ENCODE results near the gene CC2D2A. TPM values are rescaled to one million over a fixed set of nuclear protein-coding genes. Genes with fewer than 3 reads are reported as not detected.

The CC2D2A gene
- total and polyA plus RNA-seq, 9 of the 15 experiments (the other 6 are each of a cell fraction or from before 2014, with no cell fraction given), result 0.36 to 2.5 (median 1.6) TPM

DNA sequence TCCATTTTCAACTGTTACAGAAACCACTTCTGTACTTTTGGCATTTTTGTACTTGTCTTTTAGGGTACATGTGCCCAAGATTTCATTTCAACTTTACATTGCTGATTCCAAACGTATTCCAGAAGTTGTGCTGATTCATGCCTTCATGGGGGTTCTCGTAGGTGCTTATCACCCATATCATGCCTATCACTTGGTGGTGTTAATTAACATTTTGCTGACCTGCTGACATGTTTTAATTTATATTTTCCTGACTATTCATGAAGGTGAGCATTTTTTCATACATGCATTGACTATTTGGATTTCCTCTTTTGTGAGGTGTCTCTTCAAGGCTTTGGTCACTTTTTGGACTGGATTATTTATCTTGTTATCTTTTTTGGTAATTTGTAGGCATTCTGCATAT is 64.1 kb downstream of the CC2D2A start (continued):
- TF ChIP-seq, protein P1, sequence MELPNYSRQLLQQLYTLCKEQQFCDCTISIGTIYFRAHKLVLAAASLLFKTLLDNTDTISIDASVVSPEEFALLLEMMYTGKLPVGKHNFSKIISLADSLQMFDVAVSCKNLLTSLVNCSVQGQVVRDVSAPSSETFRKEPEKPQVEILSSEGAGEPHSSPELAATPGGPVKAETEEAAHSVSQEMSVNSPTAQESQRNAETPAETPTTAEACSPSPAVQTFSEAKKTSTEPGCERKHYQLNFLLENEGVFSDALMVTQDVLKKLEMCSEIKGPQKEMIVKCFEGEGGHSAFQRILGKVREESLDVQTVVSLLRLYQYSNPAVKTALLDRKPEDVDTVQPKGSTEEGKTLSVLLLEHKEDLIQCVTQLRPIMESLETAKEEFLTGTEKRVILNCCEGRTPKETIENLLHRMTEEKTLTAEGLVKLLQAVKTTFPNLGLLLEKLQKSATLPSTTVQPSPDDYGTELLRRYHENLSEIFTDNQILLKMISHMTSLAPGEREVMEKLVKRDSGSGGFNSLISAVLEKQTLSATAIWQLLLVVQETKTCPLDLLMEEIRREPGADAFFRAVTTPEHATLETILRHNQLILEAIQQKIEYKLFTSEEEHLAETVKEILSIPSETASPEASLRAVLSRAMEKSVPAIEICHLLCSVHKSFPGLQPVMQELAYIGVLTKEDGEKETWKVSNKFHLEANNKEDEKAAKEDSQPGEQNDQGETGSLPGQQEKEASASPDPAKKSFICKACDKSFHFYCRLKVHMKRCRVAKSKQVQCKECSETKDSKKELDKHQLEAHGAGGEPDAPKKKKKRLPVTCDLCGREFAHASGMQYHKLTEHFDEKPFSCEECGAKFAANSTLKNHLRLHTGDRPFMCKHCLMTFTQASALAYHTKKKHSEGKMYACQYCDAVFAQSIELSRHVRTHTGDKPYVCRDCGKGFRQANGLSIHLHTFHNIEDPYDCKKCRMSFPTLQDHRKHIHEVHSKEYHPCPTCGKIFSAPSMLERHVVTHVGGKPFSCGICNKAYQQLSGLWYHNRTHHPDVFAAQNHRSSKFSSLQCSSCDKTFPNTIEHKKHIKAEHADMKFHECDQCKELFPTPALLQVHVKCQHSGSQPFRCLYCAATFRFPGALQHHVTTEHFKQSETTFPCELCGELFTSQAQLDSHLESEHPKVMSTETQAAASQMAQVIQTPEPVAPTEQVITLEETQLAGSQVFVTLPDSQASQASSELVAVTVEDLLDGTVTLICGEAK (IDR thresholded peaks at IDR 0.05), result no peak
- TF ChIP-seq, protein P1 (CRISPR knock-in tag; IDR thresholded peaks at IDR 0.05), result no peak
- TF ChIP-seq, protein P2, sequence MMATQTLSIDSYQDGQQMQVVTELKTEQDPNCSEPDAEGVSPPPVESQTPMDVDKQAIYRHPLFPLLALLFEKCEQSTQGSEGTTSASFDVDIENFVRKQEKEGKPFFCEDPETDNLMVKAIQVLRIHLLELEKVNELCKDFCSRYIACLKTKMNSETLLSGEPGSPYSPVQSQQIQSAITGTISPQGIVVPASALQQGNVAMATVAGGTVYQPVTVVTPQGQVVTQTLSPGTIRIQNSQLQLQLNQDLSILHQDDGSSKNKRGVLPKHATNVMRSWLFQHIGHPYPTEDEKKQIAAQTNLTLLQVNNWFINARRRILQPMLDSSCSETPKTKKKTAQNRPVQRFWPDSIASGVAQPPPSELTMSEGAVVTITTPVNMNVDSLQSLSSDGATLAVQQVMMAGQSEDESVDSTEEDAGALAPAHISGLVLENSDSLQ (IDR thresholded peaks at IDR 0.05), result peak; percentile 39; the same call in 1 of the 2 replicates
- no peak for TF ChIP-seq KLF13 (tag; IDR thresholded peaks at IDR 0.05; ENCODE audit: borderline replicate concordance, low read depth)
- TF ChIP-seq, protein P3, sequence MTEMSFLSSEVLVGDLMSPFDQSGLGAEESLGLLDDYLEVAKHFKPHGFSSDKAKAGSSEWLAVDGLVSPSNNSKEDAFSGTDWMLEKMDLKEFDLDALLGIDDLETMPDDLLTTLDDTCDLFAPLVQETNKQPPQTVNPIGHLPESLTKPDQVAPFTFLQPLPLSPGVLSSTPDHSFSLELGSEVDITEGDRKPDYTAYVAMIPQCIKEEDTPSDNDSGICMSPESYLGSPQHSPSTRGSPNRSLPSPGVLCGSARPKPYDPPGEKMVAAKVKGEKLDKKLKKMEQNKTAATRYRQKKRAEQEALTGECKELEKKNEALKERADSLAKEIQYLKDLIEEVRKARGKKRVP (CRISPR knock-in tag; IDR thresholded peaks at IDR 0.05), result no peak

Data from K562 (cell line).